ENCODE results near the gene RNF214. TPM values are rescaled to one million over a fixed set of nuclear protein-coding genes. Genes with fewer than 3 reads are reported as not detected.

Gene RNF214
- total RNA-seq, 1 donor from 2014 or later = 37.1 TPM

DNA sequence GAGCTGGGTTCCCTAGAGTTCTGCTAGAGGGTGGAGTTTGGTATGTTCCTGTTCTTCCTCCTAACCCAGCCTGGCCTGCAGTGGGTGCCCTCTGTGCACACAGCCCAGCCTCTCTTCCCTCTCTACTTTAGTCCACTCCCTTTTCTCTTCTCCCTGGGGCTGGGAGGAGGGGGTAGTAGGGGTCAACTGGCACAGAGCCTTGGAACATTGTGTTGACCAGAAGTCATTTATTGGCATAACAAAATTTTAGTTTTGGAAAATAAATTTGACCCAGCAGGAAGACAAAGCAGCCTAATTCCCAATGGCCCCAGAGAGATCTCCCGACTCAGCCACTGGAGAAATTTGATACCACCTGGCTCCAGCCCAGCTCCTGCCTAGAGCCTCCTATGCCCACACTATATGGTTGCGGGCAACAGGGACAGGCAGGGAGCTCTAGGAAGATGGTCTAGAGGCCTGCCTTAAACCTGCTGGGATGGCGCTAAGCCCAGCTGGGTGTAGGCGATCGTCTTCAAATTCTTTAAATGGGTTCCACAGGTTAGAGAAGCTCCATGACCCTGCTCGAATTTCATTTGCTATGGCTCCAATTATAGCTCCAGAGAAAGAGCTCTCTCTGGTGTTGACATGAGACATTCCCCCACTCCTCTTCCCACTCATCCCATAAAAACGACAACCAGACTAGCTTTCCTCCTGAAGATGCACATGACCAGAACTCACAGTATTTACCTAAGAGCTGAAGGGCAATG lies 10.5 kb upstream of the RNF214 start:
- H3K4me3 Mint-ChIP-seq (ENCODE audit: unreplicated experiment) = no peak overlapping the region
- H3K36me3 Mint-ChIP-seq (ENCODE audit: low read depth, unreplicated experiment) = peaks cover 32% of the 10 kb centered on the region
- no peaks in the 10 kb centered on the region for H3K27me3 Mint-ChIP-seq (ENCODE audit: unreplicated experiment)
- H3K9me3 Mint-ChIP-seq (ENCODE audit: unreplicated experiment) = no peaks in the 10 kb centered on the region
- no peak overlapping the region for H3K27ac Mint-ChIP-seq (ENCODE audit: unreplicated experiment)
- DNase-seq (ENCODE audit: low spot score) = no peak
- TF ChIP-seq, protein P1, sequence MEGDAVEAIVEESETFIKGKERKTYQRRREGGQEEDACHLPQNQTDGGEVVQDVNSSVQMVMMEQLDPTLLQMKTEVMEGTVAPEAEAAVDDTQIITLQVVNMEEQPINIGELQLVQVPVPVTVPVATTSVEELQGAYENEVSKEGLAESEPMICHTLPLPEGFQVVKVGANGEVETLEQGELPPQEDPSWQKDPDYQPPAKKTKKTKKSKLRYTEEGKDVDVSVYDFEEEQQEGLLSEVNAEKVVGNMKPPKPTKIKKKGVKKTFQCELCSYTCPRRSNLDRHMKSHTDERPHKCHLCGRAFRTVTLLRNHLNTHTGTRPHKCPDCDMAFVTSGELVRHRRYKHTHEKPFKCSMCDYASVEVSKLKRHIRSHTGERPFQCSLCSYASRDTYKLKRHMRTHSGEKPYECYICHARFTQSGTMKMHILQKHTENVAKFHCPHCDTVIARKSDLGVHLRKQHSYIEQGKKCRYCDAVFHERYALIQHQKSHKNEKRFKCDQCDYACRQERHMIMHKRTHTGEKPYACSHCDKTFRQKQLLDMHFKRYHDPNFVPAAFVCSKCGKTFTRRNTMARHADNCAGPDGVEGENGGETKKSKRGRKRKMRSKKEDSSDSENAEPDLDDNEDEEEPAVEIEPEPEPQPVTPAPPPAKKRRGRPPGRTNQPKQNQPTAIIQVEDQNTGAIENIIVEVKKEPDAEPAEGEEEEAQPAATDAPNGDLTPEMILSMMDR (IDR thresholded peaks at IDR 0.05; ENCODE audit: unreplicated experiment) = no peak
- H3K4me1 Mint-ChIP-seq (ENCODE audit: unreplicated experiment) = peaks cover 22% of the 10 kb centered on the region

DNA sequence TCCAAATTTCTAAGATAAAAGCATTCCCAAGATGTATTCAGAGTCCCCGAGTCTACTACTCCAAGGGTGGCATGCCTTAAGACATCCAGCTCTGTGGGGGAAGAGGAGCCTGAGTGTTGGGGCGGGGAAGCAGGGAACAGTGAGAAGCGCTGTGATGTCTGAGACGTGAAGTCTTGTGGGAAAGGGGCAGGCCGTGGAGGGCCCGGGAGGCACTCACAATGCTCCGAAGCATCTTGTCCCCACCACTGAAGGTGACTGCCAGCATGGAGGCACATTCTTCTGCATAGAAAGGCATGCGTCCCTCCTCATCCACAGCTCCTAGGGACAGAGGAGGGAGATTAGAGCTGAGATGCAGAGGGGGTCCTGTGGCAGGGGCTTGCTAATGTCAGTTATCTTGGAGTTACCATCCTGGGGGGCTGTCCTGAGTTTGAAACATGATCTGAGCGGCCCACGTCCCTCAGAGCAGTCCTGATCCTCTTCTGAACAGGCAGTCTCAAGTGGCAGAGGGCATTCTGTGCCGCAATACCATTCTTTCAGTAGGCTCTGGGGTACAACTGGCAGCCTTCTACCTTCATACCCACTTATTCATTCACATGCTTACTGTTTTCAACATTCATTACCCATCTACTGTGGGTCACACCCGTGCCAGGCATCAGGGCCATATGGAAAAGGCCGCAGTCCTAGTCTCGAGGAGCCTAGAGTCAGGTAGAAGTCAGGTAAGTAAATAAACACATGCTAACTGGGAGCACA lies 9.3 kb upstream of the RNF214 start:
- no peaks in the 10 kb centered on the region for H3K9me3 Mint-ChIP-seq (ENCODE audit: unreplicated experiment)
- H3K4me1 Mint-ChIP-seq (ENCODE audit: unreplicated experiment) = peaks cover 22% of the 10 kb centered on the region

GRCh38 chr11:117223741-117224689 lies 8.5 kb upstream of the RNF214 start:
- Mint-ChIP-seq H3K9me3 (ENCODE audit: unreplicated experiment) (no peaks in the 10 kb centered on the region), H3K4me3 (ENCODE audit: unreplicated experiment) (no peak overlapping the region), H3K4me1 (ENCODE audit: unreplicated experiment) (peaks cover 18% of the 10 kb centered on the region), H3K36me3 (ENCODE audit: low read depth, unreplicated experiment) (peaks cover 23% of the 10 kb centered on the region), H3K27ac (ENCODE audit: unreplicated experiment) (no peak overlapping the region), H3K27me3 (ENCODE audit: unreplicated experiment) (no peaks in the 10 kb centered on the region)
- TF ChIP-seq, protein P1 (IDR thresholded peaks at IDR 0.05; ENCODE audit: unreplicated experiment) = no peak
- DNase-seq (ENCODE audit: low spot score) = no peak

More for the DNA sequence above, 9.3 kb upstream of the RNF214 start:
- Mint-ChIP-seq H3K27ac (ENCODE audit: unreplicated experiment) (no peak overlapping the region), H3K36me3 (ENCODE audit: low read depth, unreplicated experiment) (peaks cover 23% of the 10 kb centered on the region), H3K27me3 (ENCODE audit: unreplicated experiment) (no peaks in the 10 kb centered on the region), H3K4me3 (ENCODE audit: unreplicated experiment) (no peak overlapping the region)
- DNase-seq (ENCODE audit: low spot score) = no peak
- TF ChIP-seq, protein P1 (IDR thresholded peaks at IDR 0.05; ENCODE audit: unreplicated experiment) = no peak

DNA sequence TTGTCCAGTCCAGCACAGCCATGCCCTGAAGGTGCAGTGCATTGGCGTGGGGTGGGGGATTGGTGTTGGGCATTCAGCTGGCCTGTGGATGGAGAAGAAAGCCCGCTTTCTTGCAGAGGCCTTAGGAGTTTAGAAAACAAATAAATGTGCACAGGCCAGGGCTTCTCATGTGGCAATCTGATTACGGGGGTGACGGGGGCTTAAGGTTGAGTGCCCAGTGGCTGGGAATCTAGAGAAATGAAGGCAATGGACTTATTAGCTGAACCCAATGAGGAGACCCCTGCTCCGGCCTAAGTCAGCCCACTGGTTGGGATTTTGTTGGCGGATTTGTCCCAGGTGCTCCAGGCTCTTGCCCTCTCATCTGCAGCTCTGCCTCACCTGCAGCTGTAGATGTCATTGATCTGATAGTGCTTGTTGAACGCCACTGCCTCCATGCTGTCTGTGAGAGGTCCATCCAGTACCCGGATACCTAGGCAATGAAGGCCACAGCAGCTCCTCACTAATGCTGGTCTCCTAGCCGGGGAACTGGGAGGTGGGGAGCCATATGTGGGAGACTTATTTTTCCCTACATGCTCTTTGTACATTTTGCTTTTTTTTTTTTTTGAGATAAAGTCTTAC lies 6.8 kb upstream of the RNF214 start:
- H3K4me3 Mint-ChIP-seq (ENCODE audit: unreplicated experiment) = no peak overlapping the region
- H3K4me1 Mint-ChIP-seq (ENCODE audit: unreplicated experiment) = peaks cover 18% of the 10 kb centered on the region
- H3K27ac Mint-ChIP-seq (ENCODE audit: unreplicated experiment) = no peak overlapping the region
- peaks cover 13% of the 10 kb centered on the region for H3K36me3 Mint-ChIP-seq (ENCODE audit: low read depth, unreplicated experiment)
- peaks cover 1% of the 10 kb centered on the region for H3K27me3 Mint-ChIP-seq (ENCODE audit: unreplicated experiment)
- TF ChIP-seq, protein P1 (IDR thresholded peaks at IDR 0.05; ENCODE audit: unreplicated experiment) = no peak
- no peak for DNase-seq (ENCODE audit: low spot score)
- no peaks in the 10 kb centered on the region for H3K9me3 Mint-ChIP-seq (ENCODE audit: unreplicated experiment)

Data from endothelial cell (in vitro differentiated cells).